Hepatocyte (in vitro differentiated cells): ENCODE measurements around the gene SCFD2.

Source experiments
- EZH2phosphoT487 ChIP-seq: fragments of 200-600 bp; sonication (generic); IDR thresholded peaks from one replicate; pipeline ENCODE4 v1.6.1; 2018; ENCODE audit warnings: antibody characterized with exemption, mild to moderate bottlenecking, low read depth, moderate library complexity; ENCODE audit not compliant: unreplicated experiment, severe bottlenecking
- TF ChIP-seq, protein P1 (sequence below): fragments of 200-600 bp; sonication (generic); IDR thresholded peaks from 2 replicates; pipeline ENCODE4 v1.5.1; 2016; ENCODE audit warnings: antibody characterized with exemption, mild to moderate bottlenecking; ENCODE audit not compliant: poor library complexity

- TF ChIP-seq, protein P1, sequence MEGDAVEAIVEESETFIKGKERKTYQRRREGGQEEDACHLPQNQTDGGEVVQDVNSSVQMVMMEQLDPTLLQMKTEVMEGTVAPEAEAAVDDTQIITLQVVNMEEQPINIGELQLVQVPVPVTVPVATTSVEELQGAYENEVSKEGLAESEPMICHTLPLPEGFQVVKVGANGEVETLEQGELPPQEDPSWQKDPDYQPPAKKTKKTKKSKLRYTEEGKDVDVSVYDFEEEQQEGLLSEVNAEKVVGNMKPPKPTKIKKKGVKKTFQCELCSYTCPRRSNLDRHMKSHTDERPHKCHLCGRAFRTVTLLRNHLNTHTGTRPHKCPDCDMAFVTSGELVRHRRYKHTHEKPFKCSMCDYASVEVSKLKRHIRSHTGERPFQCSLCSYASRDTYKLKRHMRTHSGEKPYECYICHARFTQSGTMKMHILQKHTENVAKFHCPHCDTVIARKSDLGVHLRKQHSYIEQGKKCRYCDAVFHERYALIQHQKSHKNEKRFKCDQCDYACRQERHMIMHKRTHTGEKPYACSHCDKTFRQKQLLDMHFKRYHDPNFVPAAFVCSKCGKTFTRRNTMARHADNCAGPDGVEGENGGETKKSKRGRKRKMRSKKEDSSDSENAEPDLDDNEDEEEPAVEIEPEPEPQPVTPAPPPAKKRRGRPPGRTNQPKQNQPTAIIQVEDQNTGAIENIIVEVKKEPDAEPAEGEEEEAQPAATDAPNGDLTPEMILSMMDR: peak; percentile 79
- no peak for TF ChIP-seq EZH2phosphoT487
These were observed 168.7 kb downstream of the SCFD2 start for GRCh38 chr4:53196882-53197771.
